GM23338 (cell line): ENCODE data around the gene TNFRSF8. TPM values are rescaled to one million over a fixed set of nuclear protein-coding genes. Genes with fewer than 3 reads are reported as not detected.

Source experiments
- ATAC-seq: fragments of 200-7000 bp; cut with Tn5 transposase; 3 replicates; pipeline ENCODE4 v1.9.1; 2020
- DNase-seq: peaks from one replicate; pipeline ENCODE4 v3.0.0-alpha.2; 2015; ENCODE audit warnings: low spot score
- H2AFZ ChIP-seq: fragments of 200-600 bp; sonication (generic); 2 replicates; pipeline ENCODE4 v1.8.0; 2016; ENCODE audit warnings: antibody characterized with exemption, mild to moderate bottlenecking, moderate library complexity
- H3F3A ChIP-seq: fragments of 200-600 bp; sonication (generic); replicated peaks from 2 replicates; pipeline ENCODE4 v1.8.0; 2017; ENCODE audit warnings: antibody characterized with exemption, mixed run types, low read depth
- H3K27ac ChIP-seq: fragments of 200-600 bp; sonication (generic); 2 replicates; pipeline ENCODE4 v1.6.1; 2016; ENCODE audit warnings: low read depth
- H3K27me3 ChIP-seq: fragments of 200-600 bp; sonication (generic); 2 replicates; pipeline ENCODE4 v1.8.0; 2016; ENCODE audit warnings: mild to moderate bottlenecking, mixed run types, moderate library complexity; ENCODE audit not compliant: insufficient read depth
- H3K36me3 ChIP-seq: fragments of 200-600 bp; sonication (generic); 2 replicates; pipeline ENCODE4 v1.8.0; 2016; ENCODE audit warnings: mild to moderate bottlenecking; ENCODE audit not compliant: insufficient read depth
- H3K4me1 ChIP-seq: fragments of 200-600 bp; sonication (generic); 2 replicates; pipeline ENCODE4 v1.8.0; 2016; ENCODE audit warnings: mild to moderate bottlenecking, moderate library complexity; ENCODE audit not compliant: insufficient read depth
- H3K4me2 ChIP-seq: fragments of 200-600 bp; sonication (generic); 2 replicates; pipeline ENCODE4 v1.7.1; 2017; ENCODE audit warnings: mixed run types
- H3K4me3 ChIP-seq: fragments of 200-600 bp; sonication (generic); 2 replicates; pipeline ENCODE4 v1.6.1; 2016; ENCODE audit warnings: mixed run types
- H3K79me2 ChIP-seq: fragments of 200-600 bp; sonication (generic); replicated peaks from 2 replicates; pipeline ENCODE4 v1.8.0; 2017; ENCODE audit warnings: mild to moderate bottlenecking; ENCODE audit not compliant: insufficient read depth
- H3K9me2 ChIP-seq: fragments of 200-600 bp; sonication (generic); 2 replicates; pipeline ENCODE4 v1.8.0; 2017; ENCODE audit not compliant: insufficient read depth
- H4K20me1 ChIP-seq: fragments of 200-600 bp; sonication (generic); replicated peaks from 2 replicates; pipeline ENCODE4 v1.8.0; 2017; ENCODE audit warnings: mild to moderate bottlenecking; ENCODE audit not compliant: insufficient read depth
- H3K27ac Mint-ChIP-seq: 2 replicates; pipeline ENCODE4 v1.8.0; 2020; ENCODE audit warnings: inconsistent platforms, mild to moderate bottlenecking, moderate library complexity, mixed read lengths
- H3K27me3 Mint-ChIP-seq: 3 replicates; pipeline ENCODE4 v1.8.0; 2022; ENCODE audit warnings: low read depth, mild to moderate bottlenecking, moderate library complexity, mixed read lengths, inconsistent platforms; ENCODE audit not compliant: insufficient read depth, poor library complexity
- H3K36me3 Mint-ChIP-seq: 3 replicates; pipeline ENCODE4 v1.8.0; 2021; ENCODE audit warnings: low read depth, mild to moderate bottlenecking, inconsistent platforms, moderate library complexity, mixed read lengths
- H3K4me1 Mint-ChIP-seq: 3 replicates; pipeline ENCODE4 v1.8.0; 2020; ENCODE audit warnings: mild to moderate bottlenecking, inconsistent platforms, mixed read lengths
- H3K4me3 Mint-ChIP-seq: 3 replicates; pipeline ENCODE4 v1.8.0; 2021; ENCODE audit warnings: moderate library complexity, mild to moderate bottlenecking, inconsistent platforms, mixed read lengths
- H3K9me3 Mint-ChIP-seq: 3 replicates; pipeline ENCODE4 v1.8.0; 2020; ENCODE audit warnings: moderate library complexity, mild to moderate bottlenecking, inconsistent platforms, mixed read lengths
- CREB1 ChIP-seq: fragments of 250-450 bp; sonication (Bioruptor Pico); IDR thresholded peaks from 2 replicates; pipeline ENCODE4 v1.5.0; 2020; ENCODE audit warnings: low read depth, mild to moderate bottlenecking, moderate library complexity
- ETS1 ChIP-seq: IDR thresholded peaks from 2 replicates; pipeline ENCODE4 v1.6.1; 2016; ENCODE audit warnings: antibody characterized with exemption
- EZH2 ChIP-seq: fragments of 200-600 bp; sonication (generic); IDR thresholded peaks from one replicate; pipeline ENCODE4 v1.8.0; 2017; ENCODE audit warnings: antibody characterized with exemption, mild to moderate bottlenecking, low read depth; ENCODE audit not compliant: unreplicated experiment
- EZH2phosphoT487 ChIP-seq: fragments of 200-600 bp; sonication (generic); IDR thresholded peaks from one replicate; pipeline ENCODE4 v1.8.1; 2018; ENCODE audit warnings: antibody characterized with exemption; ENCODE audit not compliant: unreplicated experiment
- JUNB ChIP-seq: IDR thresholded peaks from one replicate; pipeline ENCODE4 v1.6.1; 2016; ENCODE audit warnings: antibody characterized with exemption; ENCODE audit not compliant: unreplicated experiment
- NANOG ChIP-seq: IDR thresholded peaks from 2 replicates; pipeline ENCODE4 v1.6.1; 2016; ENCODE audit warnings: antibody characterized with exemption, borderline replicate concordance
- POLR2AphosphoS5 ChIP-seq: IDR thresholded peaks from 2 replicates; pipeline ENCODE4 v1.6.1; 2016; ENCODE audit warnings: antibody characterized with exemption, low read depth
- REST ChIP-seq: IDR thresholded peaks from one replicate; pipeline ENCODE4 v1.6.1; 2018; ENCODE audit warnings: antibody characterized with exemption; ENCODE audit not compliant: unreplicated experiment
- STAT1 ChIP-seq: IDR thresholded peaks from one replicate; pipeline ENCODE4 v1.6.1; 2016; ENCODE audit warnings: antibody characterized with exemption; ENCODE audit not compliant: unreplicated experiment
- ZNF114 ChIP-seq: fragments of 250-450 bp; sonication (Bioruptor Pico); IDR thresholded peaks from 2 replicates; pipeline ENCODE4 v1.5.0; 2020; ENCODE audit warnings: mild to moderate bottlenecking, moderate library complexity
- ZNF331 ChIP-seq: fragments of 250-450 bp; sonication (Bioruptor Pico); IDR thresholded peaks from 2 replicates; pipeline ENCODE4 v1.5.0; 2020; ENCODE audit warnings: low read depth, mild to moderate bottlenecking, moderate library complexity
- polyA plus RNA-seq: library from polyadenylated mRNA; unstranded; fragments of >200 nt; fragmentation: Nextera tagmentation; extraction: Ambion mirVana; gene quantifications from 2 replicates; pipeline ENCODE4 v1.2.1, GENCODE V29; 2016
- total RNA-seq: library from RNA; depleted of rRNA; stranded (reverse); fragments of >200 nt; shearing (Covaris generic); gene quantifications from 2 replicates; pipeline ENCODE4 v1.2.3, GENCODE V29; 2014
- TF ChIP-seq, protein P1 (sequence below): fragments of 250-450 bp; sonication (Bioruptor Pico); IDR thresholded peaks from 2 replicates; pipeline ENCODE4 v1.5.0; 2020; ENCODE audit warnings: mild to moderate bottlenecking, moderate library complexity
- TF ChIP-seq, protein P2 (sequence below), 2 experiments: fragments of 200-600 bp in 1 of 2; sonication (generic) in 1 of 2; conservative IDR thresholded peaks; 2 replicates each; pipeline versions ENCODE4 v1.5.1 to v1.6.1; 2016 to 2017; ENCODE audit warnings: antibody characterized with exemption in 2 of 2, low read depth in 2 of 2, mild to moderate bottlenecking in 2 of 2, moderate library complexity in 1 of 2

TNFRSF8 gene
- total and polyA plus RNA-seq, 2 experiments from 2014 or later = 11.7 to 28.2 TPM

- no peaks in the 10 kb centered on the region for H3K27me3 ChIP-seq
- H3K9me2 ChIP-seq = no peaks in the 10 kb centered on the region
- no peaks in the 10 kb centered on the region for H3K9me3 Mint-ChIP-seq
- peaks cover 15% of the 10 kb centered on the region; the same call in 2 of the 3 replicates for H3K36me3 Mint-ChIP-seq
- H3K79me2 ChIP-seq = no peaks in the 10 kb centered on the region
- peaks cover 5% of the 10 kb centered on the region for H4K20me1 ChIP-seq
- H3K36me3 ChIP-seq = peaks cover 10% of the 10 kb centered on the region
- DNase-seq (no peak), ATAC-seq (no peak)
- H3K27me3 Mint-ChIP-seq = peaks cover 1% of the 10 kb centered on the region
- H3K4me1 ChIP-seq = no peaks in the 10 kb centered on the region
- no peak overlapping the region for H3K27ac Mint-ChIP-seq
- no peak overlapping the region for H3K27ac ChIP-seq
- H3F3A ChIP-seq = peaks cover 5% of the 10 kb centered on the region; the same call in 1 of the 2 replicates
- TF ChIP-seq ZNF331 (CRISPR knock-in tag) (no peak), ETS1 (no peak), REST (no peak), NANOG (no peak), STAT1 (no peak), ZNF114 (no peak), POLR2AphosphoS5 (no peak), CREB1 (CRISPR knock-in tag) (no peak), JUNB (no peak), EZH2 (no peak), EZH2phosphoT487 (no peak)
- TF ChIP-seq, protein P1, sequence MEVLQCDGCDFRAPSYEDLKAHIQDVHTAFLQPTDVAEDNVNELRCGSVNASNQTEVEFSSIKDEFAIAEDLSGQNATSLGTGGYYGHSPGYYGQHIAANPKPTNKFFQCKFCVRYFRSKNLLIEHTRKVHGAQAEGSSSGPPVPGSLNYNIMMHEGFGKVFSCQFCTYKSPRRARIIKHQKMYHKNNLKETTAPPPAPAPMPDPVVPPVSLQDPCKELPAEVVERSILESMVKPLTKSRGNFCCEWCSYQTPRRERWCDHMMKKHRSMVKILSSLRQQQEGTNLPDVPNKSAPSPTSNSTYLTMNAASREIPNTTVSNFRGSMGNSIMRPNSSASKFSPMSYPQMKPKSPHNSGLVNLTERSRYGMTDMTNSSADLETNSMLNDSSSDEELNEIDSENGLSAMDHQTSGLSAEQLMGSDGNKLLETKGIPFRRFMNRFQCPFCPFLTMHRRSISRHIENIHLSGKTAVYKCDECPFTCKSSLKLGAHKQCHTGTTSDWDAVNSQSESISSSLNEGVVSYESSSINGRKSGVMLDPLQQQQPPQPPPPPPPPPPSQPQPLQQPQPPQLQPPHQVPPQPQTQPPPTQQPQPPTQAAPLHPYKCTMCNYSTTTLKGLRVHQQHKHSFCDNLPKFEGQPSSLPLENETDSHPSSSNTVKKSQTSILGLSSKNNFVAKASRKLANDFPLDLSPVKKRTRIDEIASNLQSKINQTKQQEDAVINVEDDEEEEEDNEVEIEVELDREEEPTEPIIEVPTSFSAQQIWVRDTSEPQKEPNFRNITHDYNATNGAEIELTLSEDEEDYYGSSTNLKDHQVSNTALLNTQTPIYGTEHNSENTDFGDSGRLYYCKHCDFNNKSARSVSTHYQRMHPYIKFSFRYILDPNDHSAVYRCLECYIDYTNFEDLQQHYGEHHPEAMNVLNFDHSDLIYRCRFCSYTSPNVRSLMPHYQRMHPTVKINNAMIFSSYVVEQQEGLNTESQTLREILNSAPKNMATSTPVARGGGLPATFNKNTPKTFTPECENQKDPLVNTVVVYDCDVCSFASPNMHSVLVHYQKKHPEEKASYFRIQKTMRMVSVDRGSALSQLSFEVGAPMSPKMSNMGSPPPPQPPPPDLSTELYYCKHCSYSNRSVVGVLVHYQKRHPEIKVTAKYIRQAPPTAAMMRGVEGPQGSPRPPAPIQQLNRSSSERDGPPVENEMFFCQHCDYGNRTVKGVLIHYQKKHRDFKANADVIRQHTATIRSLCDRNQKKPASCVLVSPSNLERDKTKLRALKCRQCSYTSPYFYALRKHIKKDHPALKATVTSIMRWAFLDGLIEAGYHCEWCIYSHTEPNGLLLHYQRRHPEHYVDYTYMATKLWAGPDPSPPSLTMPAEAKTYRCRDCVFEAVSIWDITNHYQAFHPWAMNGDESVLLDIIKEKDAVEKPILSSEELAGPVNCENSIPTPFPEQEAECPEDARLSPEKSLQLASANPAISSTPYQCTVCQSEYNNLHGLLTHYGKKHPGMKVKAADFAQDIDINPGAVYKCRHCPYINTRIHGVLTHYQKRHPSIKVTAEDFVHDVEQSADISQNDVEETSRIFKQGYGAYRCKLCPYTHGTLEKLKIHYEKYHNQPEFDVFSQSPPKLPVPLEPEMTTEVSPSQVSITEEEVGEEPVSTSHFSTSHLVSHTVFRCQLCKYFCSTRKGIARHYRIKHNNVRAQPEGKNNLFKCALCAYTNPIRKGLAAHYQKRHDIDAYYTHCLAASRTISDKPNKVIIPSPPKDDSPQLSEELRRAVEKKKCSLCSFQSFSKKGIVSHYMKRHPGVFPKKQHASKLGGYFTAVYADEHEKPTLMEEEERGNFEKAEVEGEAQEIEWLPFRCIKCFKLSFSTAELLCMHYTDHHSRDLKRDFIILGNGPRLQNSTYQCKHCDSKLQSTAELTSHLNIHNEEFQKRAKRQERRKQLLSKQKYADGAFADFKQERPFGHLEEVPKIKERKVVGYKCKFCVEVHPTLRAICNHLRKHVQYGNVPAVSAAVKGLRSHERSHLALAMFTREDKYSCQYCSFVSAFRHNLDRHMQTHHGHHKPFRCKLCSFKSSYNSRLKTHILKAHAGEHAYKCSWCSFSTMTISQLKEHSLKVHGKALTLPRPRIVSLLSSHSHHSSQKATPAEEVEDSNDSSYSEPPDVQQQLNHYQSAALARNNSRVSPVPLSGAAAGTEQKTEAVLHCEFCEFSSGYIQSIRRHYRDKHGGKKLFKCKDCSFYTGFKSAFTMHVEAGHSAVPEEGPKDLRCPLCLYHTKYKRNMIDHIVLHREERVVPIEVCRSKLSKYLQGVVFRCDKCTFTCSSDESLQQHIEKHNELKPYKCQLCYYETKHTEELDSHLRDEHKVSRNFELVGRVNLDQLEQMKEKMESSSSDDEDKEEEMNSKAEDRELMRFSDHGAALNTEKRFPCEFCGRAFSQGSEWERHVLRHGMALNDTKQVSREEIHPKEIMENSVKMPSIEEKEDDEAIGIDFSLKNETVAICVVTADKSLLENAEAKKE (CRISPR knock-in tag) = no peak
- TF ChIP-seq, protein P2, sequence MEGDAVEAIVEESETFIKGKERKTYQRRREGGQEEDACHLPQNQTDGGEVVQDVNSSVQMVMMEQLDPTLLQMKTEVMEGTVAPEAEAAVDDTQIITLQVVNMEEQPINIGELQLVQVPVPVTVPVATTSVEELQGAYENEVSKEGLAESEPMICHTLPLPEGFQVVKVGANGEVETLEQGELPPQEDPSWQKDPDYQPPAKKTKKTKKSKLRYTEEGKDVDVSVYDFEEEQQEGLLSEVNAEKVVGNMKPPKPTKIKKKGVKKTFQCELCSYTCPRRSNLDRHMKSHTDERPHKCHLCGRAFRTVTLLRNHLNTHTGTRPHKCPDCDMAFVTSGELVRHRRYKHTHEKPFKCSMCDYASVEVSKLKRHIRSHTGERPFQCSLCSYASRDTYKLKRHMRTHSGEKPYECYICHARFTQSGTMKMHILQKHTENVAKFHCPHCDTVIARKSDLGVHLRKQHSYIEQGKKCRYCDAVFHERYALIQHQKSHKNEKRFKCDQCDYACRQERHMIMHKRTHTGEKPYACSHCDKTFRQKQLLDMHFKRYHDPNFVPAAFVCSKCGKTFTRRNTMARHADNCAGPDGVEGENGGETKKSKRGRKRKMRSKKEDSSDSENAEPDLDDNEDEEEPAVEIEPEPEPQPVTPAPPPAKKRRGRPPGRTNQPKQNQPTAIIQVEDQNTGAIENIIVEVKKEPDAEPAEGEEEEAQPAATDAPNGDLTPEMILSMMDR (conservative IDR thresholded peaks at IDR 0.05; ENCODE audit: low read depth in 2 of 2) = no peak
- H3K4me3 Mint-ChIP-seq = no peak overlapping the region
- H3K4me3 ChIP-seq = no peak overlapping the region
- H3K4me2 ChIP-seq = no peak overlapping the region
- no peaks in the 10 kb centered on the region for H3K4me1 Mint-ChIP-seq
- H2AFZ ChIP-seq = no peak overlapping the region
Observed at GRCh38 chr1:12112711-12113161, 49.6 kb downstream of the TNFRSF8 start.
